Stimulated activated memory B cell treated with anti-CD40 and anti-IgM and Interleukin-4, amounts not matched to agents 10 μg/mL and 1 μg/mL and 100 μg/mL, for 72 hours (primary cell): ENCODE results near the gene JAK1.
"Not testable (repeated sequence)": the region's sequence is repeated elsewhere in the genome, so short reads cannot be mapped to it uniquely, and the experiment has no call there.

Experiments
- ATAC-seq: fragments of 150-1000 bp; cut with Tn5 transposase; 2 replicates; pipeline ENCODE4 v1.10.0; 2021
- H3K27ac Mint-ChIP-seq: one replicate; pipeline ENCODE4 v1.8.0; 2022; ENCODE audit warnings: mild to moderate bottlenecking, mixed read lengths
- H3K27me3 Mint-ChIP-seq: one replicate; pipeline ENCODE4 v1.8.0; 2022; ENCODE audit warnings: mixed read lengths
- H3K36me3 Mint-ChIP-seq: one replicate; pipeline ENCODE4 v1.8.0; 2022; ENCODE audit warnings: mixed read lengths
- H3K4me1 Mint-ChIP-seq: one replicate; pipeline ENCODE4 v1.8.0; 2022; ENCODE audit warnings: mixed read lengths
- H3K4me3 Mint-ChIP-seq: one replicate; pipeline ENCODE4 v1.8.0; 2022; ENCODE audit warnings: mild to moderate bottlenecking, moderate library complexity, mixed read lengths
- H3K9me3 Mint-ChIP-seq: one replicate; pipeline ENCODE4 v1.8.0; 2022; ENCODE audit warnings: mixed read lengths

The JAK1 gene

GRCh38 chr1:64966158-64966971 lies at the start of gene JAK1:
JAK1 (minus strand) TSS chr1:64966549; CDS start chr1:64886264, 80,285 bp downstream.
- no peaks in the 10 kb centered on the region for H3K27me3 Mint-ChIP-seq
- H3K27ac Mint-ChIP-seq, result peak within 1 kb of the TSS; percentile 85
- H3K9me3 Mint-ChIP-seq, result no peaks in the 10 kb centered on the region
- peak; percentile 93 for ATAC-seq
- H3K4me3 Mint-ChIP-seq, result peak within 1 kb of the TSS; percentile 91
- peaks cover 54% of the 10 kb centered on the region for H3K4me1 Mint-ChIP-seq
- no peaks in the 10 kb centered on the region for H3K36me3 Mint-ChIP-seq

- H3K36me3 Mint-ChIP-seq, result peaks cover 6% of the 10 kb centered on the region
- H3K27ac Mint-ChIP-seq, result no peak overlapping the region
- H3K9me3 Mint-ChIP-seq, result peaks cover 3% of the 10 kb centered on the region
- no peak for ATAC-seq
- no peak overlapping the region for H3K4me3 Mint-ChIP-seq
- peaks cover 19% of the 10 kb centered on the region for H3K4me1 Mint-ChIP-seq
- H3K27me3 Mint-ChIP-seq, result no peaks in the 10 kb centered on the region
Observed at GRCh38 chr1:65014321-65014720, 48.0 kb upstream of the JAK1 start.

GRCh38 chr1:65011983-65012382 lies 45.6 kb upstream of the JAK1 start:
- Mint-ChIP-seq H3K4me1 (peaks cover 35% of the 10 kb centered on the region), H3K9me3 (peaks cover 3% of the 10 kb centered on the region), H3K27ac (peak overlapping the region; percentile 6), H3K4me3 (no peak overlapping the region), H3K36me3 (peaks cover 6% of the 10 kb centered on the region), H3K27me3 (no peaks in the 10 kb centered on the region)
- no peak for ATAC-seq

- peaks cover 6% of the 10 kb centered on the region for H3K36me3 Mint-ChIP-seq
- H3K27ac Mint-ChIP-seq, result no peak overlapping the region
- peaks cover 35% of the 10 kb centered on the region for H3K4me1 Mint-ChIP-seq
- no peak for ATAC-seq
- H3K27me3 Mint-ChIP-seq, result no peaks in the 10 kb centered on the region
- no peak overlapping the region for H3K4me3 Mint-ChIP-seq
- peaks cover 3% of the 10 kb centered on the region for H3K9me3 Mint-ChIP-seq
Observed at GRCh38 chr1:65009724-65010420, 43.5 kb upstream of the JAK1 start.

GRCh38 chr1:65009176-65009575 lies 42.8 kb upstream of the JAK1 start:
- Mint-ChIP-seq H3K4me1 (peaks cover 35% of the 10 kb centered on the region), H3K27me3 (no peaks in the 10 kb centered on the region), H3K27ac (no peak overlapping the region), H3K9me3 (peaks cover 2% of the 10 kb centered on the region), H3K4me3 (no peak overlapping the region), H3K36me3 (peaks cover 3% of the 10 kb centered on the region)
- no peak for ATAC-seq

- H3K4me1 Mint-ChIP-seq, result peaks cover 46% of the 10 kb centered on the region
- no peaks in the 10 kb centered on the region for H3K27me3 Mint-ChIP-seq
- H3K36me3 Mint-ChIP-seq, result no peaks in the 10 kb centered on the region
- H3K27ac Mint-ChIP-seq, result no peak overlapping the region
- ATAC-seq, result no peak
- no peak overlapping the region for H3K4me3 Mint-ChIP-seq
- H3K9me3 Mint-ChIP-seq, result no peaks in the 10 kb centered on the region
Observed at GRCh38 chr1:65006806-65007205, 40.5 kb upstream of the JAK1 start.

- peaks cover 7% of the 10 kb centered on the region for H3K36me3 Mint-ChIP-seq
- peak overlapping the region; percentile 72 for H3K27ac Mint-ChIP-seq
- H3K27me3 Mint-ChIP-seq, result no peaks in the 10 kb centered on the region
- peak overlapping the region; percentile 77 for H3K4me3 Mint-ChIP-seq
- ATAC-seq, result no peak
- peaks cover 7% of the 10 kb centered on the region for H3K9me3 Mint-ChIP-seq
- H3K4me1 Mint-ChIP-seq, result peaks cover 28% of the 10 kb centered on the region
Observed at GRCh38 chr1:65003316-65003664, 36.9 kb upstream of the JAK1 start.

- Mint-ChIP-seq H3K4me1 (peaks cover 22% of the 10 kb centered on the region), H3K36me3 (peaks cover 10% of the 10 kb centered on the region), H3K9me3 (peaks cover 9% of the 10 kb centered on the region), H3K27me3 (no peaks in the 10 kb centered on the region), H3K27ac (peak overlapping the region; percentile 72), H3K4me3 (peak overlapping the region; percentile 77)
- peak; percentile 88 for ATAC-seq
Observed at GRCh38 chr1:65002508-65003315, 36.4 kb upstream of the JAK1 start.

GRCh38 chr1:65002156-65002507 lies 35.8 kb upstream of the JAK1 start:
- Mint-ChIP-seq H3K27ac (peak overlapping the region; percentile 72), H3K9me3 (peaks cover 9% of the 10 kb centered on the region)
- ATAC-seq, result no peak

GRCh38 chr1:65001231-65001792 lies 35.0 kb upstream of the JAK1 start:
- H3K4me1 Mint-ChIP-seq, result peaks cover 22% of the 10 kb centered on the region
- peaks cover 16% of the 10 kb centered on the region for H3K36me3 Mint-ChIP-seq
- H3K27me3 Mint-ChIP-seq, result no peaks in the 10 kb centered on the region
- peak overlapping the region; percentile 3 for H3K27ac Mint-ChIP-seq
- peak overlapping the region; percentile 63 for H3K4me3 Mint-ChIP-seq
- ATAC-seq, result peak; percentile 73
- peaks cover 9% of the 10 kb centered on the region for H3K9me3 Mint-ChIP-seq

More at GRCh38 chr1:65002156-65002507, 35.8 kb upstream of the JAK1 start:
- peaks cover 16% of the 10 kb centered on the region for H3K36me3 Mint-ChIP-seq
- H3K27me3 Mint-ChIP-seq, result no peaks in the 10 kb centered on the region
- peaks cover 22% of the 10 kb centered on the region for H3K4me1 Mint-ChIP-seq
- H3K4me3 Mint-ChIP-seq, result peak overlapping the region; percentile 77

- not testable (repeated sequence) for H3K27me3 Mint-ChIP-seq, H3K9me3 Mint-ChIP-seq, H3K27ac Mint-ChIP-seq, ATAC-seq, H3K4me3 Mint-ChIP-seq
- Mint-ChIP-seq H3K4me1 (peaks cover 20% of the 10 kb centered on the region), H3K36me3 (peaks cover 16% of the 10 kb centered on the region)
Observed at GRCh38 chr1:64998425-64998948, 32.1 kb upstream of the JAK1 start.

GRCh38 chr1:64996541-64997257 lies 30.4 kb upstream of the JAK1 start:
- H3K27ac Mint-ChIP-seq, result no peak overlapping the region
- H3K4me1 Mint-ChIP-seq, result peaks cover 7% of the 10 kb centered on the region
- H3K9me3 Mint-ChIP-seq, result peaks cover 9% of the 10 kb centered on the region
- H3K27me3 Mint-ChIP-seq, result no peaks in the 10 kb centered on the region
- no peak overlapping the region for H3K4me3 Mint-ChIP-seq
- H3K36me3 Mint-ChIP-seq, result peaks cover 16% of the 10 kb centered on the region
- no peak for ATAC-seq

GRCh38 chr1:64995316-64995715 lies 29.0 kb upstream of the JAK1 start:
- no peak for ATAC-seq
- Mint-ChIP-seq H3K36me3 (peaks cover 16% of the 10 kb centered on the region), H3K27me3 (no peaks in the 10 kb centered on the region), H3K4me1 (no peaks in the 10 kb centered on the region), H3K27ac (no peak overlapping the region), H3K4me3 (no peak overlapping the region), H3K9me3 (peaks cover 9% of the 10 kb centered on the region)
